Glutamatergic neuron (in vitro differentiated cells): ENCODE data around the gene ANTXRL. TPM values are rescaled to one million over a fixed set of nuclear protein-coding genes. Genes with fewer than 3 reads are reported as not detected.

Experiments
- DNase-seq: peaks from one replicate; pipeline ENCODE4 v3.0.0; 2022
- H3K27ac Mint-ChIP-seq: one replicate; pipeline ENCODE4 v1.8.0; 2020; ENCODE audit warnings: mild to moderate bottlenecking, mixed read lengths, inconsistent platforms; ENCODE audit not compliant: unreplicated experiment
- H3K27me3 Mint-ChIP-seq: one replicate; pipeline ENCODE4 v1.8.0; 2020; ENCODE audit warnings: mild to moderate bottlenecking, moderate library complexity, mixed read lengths, inconsistent platforms; ENCODE audit not compliant: unreplicated experiment
- H3K36me3 Mint-ChIP-seq: one replicate; pipeline ENCODE4 v1.8.0; 2020; ENCODE audit warnings: mild to moderate bottlenecking, mixed read lengths, inconsistent platforms; ENCODE audit not compliant: unreplicated experiment
- H3K4me1 Mint-ChIP-seq: one replicate; pipeline ENCODE4 v1.8.0; 2020; ENCODE audit warnings: mild to moderate bottlenecking, low read depth, mixed read lengths, inconsistent platforms; ENCODE audit not compliant: unreplicated experiment
- H3K4me3 Mint-ChIP-seq: one replicate; pipeline ENCODE4 v1.8.0; 2020; ENCODE audit warnings: mild to moderate bottlenecking, mixed read lengths, inconsistent platforms; ENCODE audit not compliant: unreplicated experiment
- H3K9me3 Mint-ChIP-seq: one replicate; pipeline ENCODE4 v1.8.0; 2020; ENCODE audit warnings: mild to moderate bottlenecking, moderate library complexity, mixed read lengths, inconsistent platforms; ENCODE audit not compliant: unreplicated experiment
- total RNA-seq: library from RNA; stranded (reverse); fragmentation: NEBNext Ultra II Directional; extraction: Animal tissue kit (Norgen Biotek cat#: 25700); gene quantifications from one replicate; pipeline ENCODE4 v1.2.1, GENCODE V29; 2021; ENCODE audit not compliant: unreplicated experiment
- TF ChIP-seq, protein P1 (sequence below): fragments of 200-600 bp; sonication (generic); IDR thresholded peaks from one replicate; pipeline ENCODE4 v1.5.0; 2021; ENCODE audit not compliant: partially characterized antibody, unreplicated experiment

The ANTXRL gene
- total RNA-seq, 1 donor from 2014 or later = not detected

- peaks cover 5% of the 10 kb centered on the region for H3K27me3 Mint-ChIP-seq
- DNase-seq = no peak
- no peak overlapping the region for H3K4me3 Mint-ChIP-seq
- H3K4me1 Mint-ChIP-seq = no peaks in the 10 kb centered on the region
- no peaks in the 10 kb centered on the region for H3K9me3 Mint-ChIP-seq
- TF ChIP-seq, protein P1, sequence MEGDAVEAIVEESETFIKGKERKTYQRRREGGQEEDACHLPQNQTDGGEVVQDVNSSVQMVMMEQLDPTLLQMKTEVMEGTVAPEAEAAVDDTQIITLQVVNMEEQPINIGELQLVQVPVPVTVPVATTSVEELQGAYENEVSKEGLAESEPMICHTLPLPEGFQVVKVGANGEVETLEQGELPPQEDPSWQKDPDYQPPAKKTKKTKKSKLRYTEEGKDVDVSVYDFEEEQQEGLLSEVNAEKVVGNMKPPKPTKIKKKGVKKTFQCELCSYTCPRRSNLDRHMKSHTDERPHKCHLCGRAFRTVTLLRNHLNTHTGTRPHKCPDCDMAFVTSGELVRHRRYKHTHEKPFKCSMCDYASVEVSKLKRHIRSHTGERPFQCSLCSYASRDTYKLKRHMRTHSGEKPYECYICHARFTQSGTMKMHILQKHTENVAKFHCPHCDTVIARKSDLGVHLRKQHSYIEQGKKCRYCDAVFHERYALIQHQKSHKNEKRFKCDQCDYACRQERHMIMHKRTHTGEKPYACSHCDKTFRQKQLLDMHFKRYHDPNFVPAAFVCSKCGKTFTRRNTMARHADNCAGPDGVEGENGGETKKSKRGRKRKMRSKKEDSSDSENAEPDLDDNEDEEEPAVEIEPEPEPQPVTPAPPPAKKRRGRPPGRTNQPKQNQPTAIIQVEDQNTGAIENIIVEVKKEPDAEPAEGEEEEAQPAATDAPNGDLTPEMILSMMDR = no peak
- H3K27ac Mint-ChIP-seq = no peak overlapping the region
- no peaks in the 10 kb centered on the region for H3K36me3 Mint-ChIP-seq
Measured at GRCh38 chr10:46325021-46325420, 38.2 kb downstream of the ANTXRL start.

DNA sequence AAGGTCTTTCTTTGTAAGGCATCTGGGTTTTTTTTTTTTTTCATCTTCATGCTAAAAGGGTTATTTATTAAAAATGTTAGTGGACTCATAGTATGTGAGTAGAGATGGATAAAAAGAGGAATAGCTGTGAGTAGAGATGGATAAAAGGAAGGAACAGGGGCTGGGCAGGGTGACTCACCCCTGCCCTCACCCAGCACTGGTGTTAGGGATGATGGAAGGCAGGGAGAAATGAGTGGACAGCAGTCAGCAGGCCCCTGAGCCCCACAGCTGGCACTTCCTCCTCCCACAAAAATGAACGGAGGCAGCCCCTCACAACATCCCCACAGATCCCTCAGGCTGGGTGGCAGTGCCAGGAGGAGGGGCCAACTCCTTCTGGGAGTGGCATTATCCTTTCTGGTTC lies 39.3 kb downstream of the ANTXRL start:
- Mint-ChIP-seq H3K36me3 (no peaks in the 10 kb centered on the region), H3K27ac (peak overlapping the region; percentile 20)
- TF ChIP-seq, protein P1 = no peak

GRCh38 chr10:46326971-46327370 lies 40.2 kb downstream of the ANTXRL start:
- Mint-ChIP-seq H3K27me3 (peaks cover 5% of the 10 kb centered on the region), H3K36me3 (no peaks in the 10 kb centered on the region), H3K4me3 (no peak overlapping the region), H3K27ac (no peak overlapping the region), H3K9me3 (no peaks in the 10 kb centered on the region), H3K4me1 (no peaks in the 10 kb centered on the region)
- TF ChIP-seq, protein P1 = no peak
- DNase-seq = no peak

More for the DNA sequence above, 39.3 kb downstream of the ANTXRL start:
- Mint-ChIP-seq H3K9me3 (no peaks in the 10 kb centered on the region), H3K4me1 (no peaks in the 10 kb centered on the region), H3K4me3 (no peak overlapping the region), H3K27me3 (peaks cover 5% of the 10 kb centered on the region)
- DNase-seq = no peak

GRCh38 chr10:46327685-46328084 lies 40.9 kb downstream of the ANTXRL start:
- H3K4me3 Mint-ChIP-seq = no peak overlapping the region
- no peaks in the 10 kb centered on the region for H3K4me1 Mint-ChIP-seq
- TF ChIP-seq, protein P1 = no peak
- no peaks in the 10 kb centered on the region for H3K9me3 Mint-ChIP-seq
- peaks cover 5% of the 10 kb centered on the region for H3K27me3 Mint-ChIP-seq
- no peaks in the 10 kb centered on the region for H3K36me3 Mint-ChIP-seq
- no peak overlapping the region for H3K27ac Mint-ChIP-seq
- DNase-seq = no peak

DNA sequence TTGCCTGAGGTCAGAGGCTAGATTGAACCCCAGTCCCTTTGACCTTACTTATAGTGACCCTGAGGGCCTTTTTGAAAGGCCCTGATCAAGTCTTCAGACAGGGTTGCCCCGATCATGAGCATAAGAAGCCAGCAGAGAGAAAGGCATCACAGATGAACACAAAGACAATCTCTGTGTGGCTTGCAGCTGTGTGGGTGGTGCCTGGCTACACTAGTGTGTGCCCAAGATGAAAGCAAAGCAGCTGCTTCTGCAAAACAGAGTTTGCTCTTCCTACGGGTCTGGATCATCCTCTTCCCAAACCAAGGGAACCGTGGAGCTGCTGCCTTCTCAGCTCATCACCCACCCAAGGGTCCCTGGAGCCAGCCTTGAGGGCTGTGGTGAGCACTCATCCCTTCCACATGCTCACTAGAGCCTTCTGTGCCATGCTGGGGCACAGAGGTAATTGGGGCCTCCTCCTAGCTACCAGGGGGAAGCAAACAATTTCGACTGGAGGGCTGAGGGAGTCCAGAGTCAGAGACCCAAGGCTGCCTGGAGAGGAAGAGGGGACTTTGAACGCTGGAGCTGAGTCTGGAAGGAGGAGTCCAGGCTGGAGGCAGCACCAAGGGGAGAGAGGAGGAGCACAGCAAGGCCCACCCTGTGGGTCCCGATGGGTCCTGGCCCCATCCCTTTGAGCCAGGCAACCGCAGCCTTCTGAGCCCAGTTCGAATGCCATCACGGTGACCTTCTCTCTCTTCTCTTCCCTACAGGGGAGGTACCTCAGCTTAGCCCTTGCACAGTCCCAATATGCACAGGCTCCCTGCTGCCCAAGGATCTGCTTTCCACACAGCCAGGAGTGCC lies 42.3 kb downstream of the ANTXRL start:
- DNase-seq = no peak
- Mint-ChIP-seq H3K36me3 (no peaks in the 10 kb centered on the region), H3K27ac (no peak overlapping the region), H3K9me3 (no peaks in the 10 kb centered on the region), H3K27me3 (peaks cover 5% of the 10 kb centered on the region), H3K4me1 (no peaks in the 10 kb centered on the region), H3K4me3 (no peak overlapping the region)
- TF ChIP-seq, protein P1 = no peak
